Small intestine (tissue), 7 donors: Measurements from ENCODE around the gene MICU2. TPM values are rescaled to one million over a fixed set of nuclear protein-coding genes. Genes with fewer than 3 reads are reported as not detected.
"Not testable (repeated sequence)": the region's sequence is repeated elsewhere in the genome, so short reads cannot be mapped to it uniquely, and the experiment has no call there.

Source experiments
- DNase-seq, 2 donors: peaks; one replicate each; pipeline versions ENCODE4 v3.0.0 to v3.0.0-alpha.2; 2013
- FAIRE-seq: peaks from 2 replicates; lab custom pipeline; 2012; peaks lifted over from hg19 to GRCh38; lab: Jason Lieb, UNC
- H3K27ac ChIP-seq, 3 donors: one replicate each; pipeline ENCODE4 v1.5.1; 2013; ENCODE audit warnings: low read length in 2 of 3, mild to moderate bottlenecking in 2 of 3, control low read depth in 1 of 3, inconsistent platforms in 1 of 3, low read depth in 1 of 3, moderate library complexity in 1 of 3
- H3K27me3 ChIP-seq, 3 donors: one replicate each; pipeline ENCODE4 v1.6.1; 2013; ENCODE audit warnings: low read length in 3 of 3, inconsistent platforms in 1 of 3; ENCODE audit not compliant: control insufficient read depth in 3 of 3, insufficient read depth in 3 of 3
- H3K36me3 ChIP-seq, 3 donors: one replicate each; pipeline ENCODE4 v1.6.1; 2013; ENCODE audit warnings: low read length in 3 of 3, inconsistent platforms in 1 of 3, low read depth in 1 of 3, mild to moderate bottlenecking in 1 of 3, moderate library complexity in 1 of 3; ENCODE audit not compliant: control insufficient read depth in 3 of 3, insufficient read depth in 2 of 3
- H3K4me1 ChIP-seq, 3 donors: one replicate each; pipeline ENCODE4 v1.6.1; 2013; ENCODE audit warnings: low read length in 2 of 3, inconsistent platforms in 1 of 3, low read depth in 1 of 3, mild to moderate bottlenecking in 1 of 3, moderate library complexity in 1 of 3; ENCODE audit not compliant: control insufficient read depth in 3 of 3, insufficient read depth in 2 of 3
- H3K4me3 ChIP-seq, 3 donors: one replicate each; pipeline ENCODE4 v1.5.1; 2013; ENCODE audit warnings: low read length in 3 of 3, control low read depth in 1 of 3, inconsistent platforms in 1 of 3, low read depth in 1 of 3, mild to moderate bottlenecking in 1 of 3, moderate library complexity in 1 of 3
- H3K9me3 ChIP-seq, 2 donors: one replicate each; pipeline ENCODE4 v1.6.1; 2013; ENCODE audit warnings: low read depth in 1 of 2, low read length in 1 of 2; ENCODE audit not compliant: control insufficient read depth in 2 of 2, insufficient read depth in 1 of 2
- WGBS, 3 donors: extraction: QIAGEN DNeasy Blood & Tissue Kit; methylation state at CpG; one replicate each; pipeline ENCODE4 v1.1.7; 2013; 5-methylcytosine and 5-hydroxymethylcytosine counted together
- polyA plus RNA-seq, 4 donors: library from polyadenylated mRNA; stranded (reverse) in 3 of 4; unstranded in 1 of 4; fragments of 200-250 nt in 3 of 4; fragments of 120-200 nt in 1 of 4; gene quantifications; one replicate each; pipeline versions ENCODE4 v1.2.1 to v1.2.3, GENCODE V29; 2013
- donor health status: healthy with polysubstance abuse.
- donor health status: control.
- donor health status: control.
- donor health status: Bipolar disorder and iron deficiency.
- donor health status: healthy.

Gene MICU2
- polyA plus RNA-seq, 4 donors, result 33.8 to 53.6 (median 46.7) TPM

DNA sequence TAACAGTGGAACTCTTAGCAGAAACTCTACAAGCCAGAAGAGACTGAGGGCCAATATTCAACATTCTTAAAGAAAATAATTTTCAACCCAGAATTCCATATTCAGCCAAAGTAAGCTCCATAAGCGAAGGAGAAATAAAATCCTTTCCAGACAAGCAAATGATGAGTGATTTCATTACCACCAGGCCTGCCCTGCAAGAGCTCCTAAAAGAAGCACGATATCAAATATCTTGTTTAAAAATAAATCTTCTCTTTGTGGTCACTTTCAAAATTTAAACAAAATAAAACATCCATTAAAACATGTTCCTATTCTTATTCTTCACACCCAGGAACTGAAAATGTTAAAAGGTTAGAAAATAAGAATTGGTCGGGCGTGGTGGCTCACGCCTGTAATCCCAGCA lies 13.7 kb downstream of the MICU2 start:
- DNase-seq (no peak), FAIRE-seq (no peak)
- Histone ChIP-seq H3K27ac (no peak overlapping the region), H3K9me3 (peaks cover 0 to 2% of the 10 kb centered on the region in 2 donors), H3K4me1 (no peaks in the 10 kb centered on the region), H3K4me3 (no peak overlapping the region), H3K27me3 (no peaks in the 10 kb centered on the region), H3K36me3 (no peaks in the 10 kb centered on the region)
- WGBS, 3 donors, result 89 to 97% (median 95%) methylated on average over 5 of the region's 5 CpGs

DNA sequence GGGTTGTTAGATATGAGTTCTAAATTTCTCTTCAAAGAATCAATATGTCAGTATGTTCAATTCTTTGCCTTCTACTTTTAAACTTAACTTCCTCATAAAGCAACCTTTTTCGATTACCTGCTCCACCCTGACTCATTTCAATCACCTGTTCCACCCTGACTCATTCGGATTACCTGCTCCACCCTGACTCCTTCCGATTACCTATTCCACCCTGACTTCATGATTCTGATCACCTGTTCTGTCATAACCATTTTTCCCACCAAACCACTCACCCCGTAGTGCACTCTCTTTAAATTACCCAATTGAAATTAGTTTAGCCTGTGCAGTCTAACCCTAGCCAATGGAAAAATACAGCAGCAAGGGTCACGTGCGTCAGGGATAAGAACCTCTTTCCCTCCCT lies 14.5 kb downstream of the MICU2 start:
- FAIRE-seq, H3K36me3 ChIP-seq, DNase-seq, H3K4me3 ChIP-seq, H3K27ac ChIP-seq, H3K4me1 ChIP-seq, H3K9me3 ChIP-seq, H3K27me3 ChIP-seq: not testable (repeated sequence)
- 71 to 89% (median 82%) methylated on average over 6 of the region's 6 CpGs for WGBS, 3 donors

DNA sequence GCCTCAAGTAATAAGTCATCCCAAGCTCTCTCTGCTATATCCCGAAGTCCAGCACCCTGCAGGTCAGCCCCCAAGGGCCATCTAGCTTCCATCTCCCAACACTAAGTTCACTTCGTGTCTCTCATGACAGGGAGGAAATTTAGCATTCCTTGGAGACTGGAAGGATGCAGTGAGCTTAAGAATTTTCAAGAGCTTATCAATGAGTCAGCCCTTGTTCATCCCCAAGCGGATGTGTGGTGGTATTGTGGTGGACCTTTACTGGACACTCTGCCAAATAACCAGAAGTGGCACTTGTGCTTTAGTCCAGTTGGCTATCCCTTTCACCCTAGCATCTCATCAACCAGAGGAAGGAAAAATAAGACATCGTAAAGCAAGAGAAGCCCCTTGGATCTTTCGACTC lies 15.6 kb downstream of the MICU2 start:
- not testable (repeated sequence) for H3K36me3 ChIP-seq, H3K4me1 ChIP-seq, H3K27ac ChIP-seq, FAIRE-seq, H3K9me3 ChIP-seq, H3K27me3 ChIP-seq, H3K4me3 ChIP-seq, DNase-seq
- WGBS, 3 donors, result 69 to 87% (median 81%) methylated on average over 5 of the region's 5 CpGs

DNA sequence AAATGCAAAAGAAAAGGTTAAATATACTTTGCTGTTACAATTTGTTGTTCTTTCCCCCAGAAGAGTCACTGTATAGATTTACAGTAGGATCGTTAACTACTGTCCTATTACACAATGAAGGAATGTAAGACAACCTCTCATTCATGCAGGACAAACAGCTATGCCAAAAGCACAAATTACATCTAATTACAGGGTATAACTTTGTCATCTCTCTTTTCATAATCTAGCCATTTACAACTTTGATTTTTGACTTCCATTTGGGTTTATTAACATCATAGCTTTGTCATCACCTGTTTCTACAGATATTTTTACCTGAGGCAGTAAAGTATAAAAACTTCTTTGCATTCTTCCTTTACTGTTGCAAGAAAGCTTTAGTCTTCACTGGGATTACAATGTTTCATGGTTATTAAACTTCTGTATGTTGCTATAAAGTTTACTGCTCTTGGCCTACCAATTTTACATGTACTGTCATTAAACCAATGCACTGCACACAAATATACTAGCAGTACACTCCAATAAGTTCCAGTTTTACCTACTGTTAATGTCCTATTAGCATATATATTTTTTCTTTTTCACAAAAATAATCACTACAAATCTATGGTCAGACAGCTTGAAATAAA lies 18.9 kb downstream of the MICU2 start:
- Histone ChIP-seq H3K27me3 (no peaks in the 10 kb centered on the region), H3K27ac (no peak overlapping the region), H3K4me3 (no peak overlapping the region), H3K36me3 (peaks cover 0 to 2% (median 0%) of the 10 kb centered on the region in 3 donors), H3K9me3 (peaks cover 1 to 15% of the 10 kb centered on the region in 2 donors), H3K4me1 (no peaks in the 10 kb centered on the region)
- WGBS, 3 donors, result 80 to 89% (median 84%) methylated on average over 1 of the region's 1 CpG
- DNase-seq (no peak), FAIRE-seq (no peak)

DNA sequence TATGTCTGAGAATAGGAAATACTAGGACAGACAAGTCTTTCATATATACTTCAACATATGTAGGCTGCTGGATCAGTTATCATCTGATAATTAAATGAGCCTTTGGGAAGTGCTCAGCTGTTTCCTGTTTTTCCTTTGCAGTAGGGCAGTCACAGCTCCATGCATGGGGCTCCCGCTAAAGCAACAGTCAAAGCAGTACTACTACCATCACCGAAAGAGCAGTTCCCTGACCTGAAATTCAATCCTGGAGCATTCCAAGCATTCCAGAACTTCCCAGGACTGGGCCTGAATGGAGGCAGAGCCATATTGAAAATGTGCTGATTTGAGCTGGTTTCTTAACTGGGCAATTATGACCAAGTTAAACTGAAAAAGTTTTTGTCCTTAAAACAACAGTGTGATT lies 20.5 kb downstream of the MICU2 start:
- Histone ChIP-seq H3K4me3 (no peak overlapping the region), H3K9me3 (peaks cover 1 to 15% of the 10 kb centered on the region in 2 donors), H3K27ac (no peak overlapping the region), H3K4me1 (no peaks in the 10 kb centered on the region), H3K27me3 (no peaks in the 10 kb centered on the region), H3K36me3 (peaks cover 0 to 2% (median 0%) of the 10 kb centered on the region in 3 donors)
- 75 to 89% (median 85%) methylated on average over 2 of the region's 2 CpGs for WGBS, 3 donors
- no peak for DNase-seq
- FAIRE-seq, result no peak

DNA sequence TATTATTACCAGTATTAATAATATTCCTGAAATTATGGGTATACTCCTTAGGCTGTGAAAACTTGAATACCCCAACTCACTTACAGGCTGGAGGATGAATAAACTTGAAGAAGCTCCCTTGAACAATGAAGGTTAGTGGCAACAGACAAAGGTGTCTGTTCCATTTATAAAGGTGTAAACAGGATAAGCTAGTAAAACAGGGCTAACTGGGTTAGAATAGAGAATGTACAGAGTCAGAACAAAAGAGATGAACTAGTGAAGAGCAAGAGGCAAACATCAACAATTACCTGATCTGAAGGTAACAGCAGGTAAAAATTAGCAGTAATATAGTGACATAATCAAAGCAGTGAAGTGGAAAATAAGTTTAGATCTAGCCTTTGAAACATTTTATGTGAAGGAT lies 23.2 kb downstream of the MICU2 start:
- Histone ChIP-seq H3K4me3 (no peak overlapping the region), H3K27me3 (no peaks in the 10 kb centered on the region), H3K9me3 (peaks cover 1 to 15% of the 10 kb centered on the region in 2 donors), H3K4me1 (no peaks in the 10 kb centered on the region), H3K36me3 (peaks cover 0 to 2% (median 0%) of the 10 kb centered on the region in 3 donors), H3K27ac (no peak overlapping the region)
- DNase-seq, result no peak
- no peak for FAIRE-seq

DNA sequence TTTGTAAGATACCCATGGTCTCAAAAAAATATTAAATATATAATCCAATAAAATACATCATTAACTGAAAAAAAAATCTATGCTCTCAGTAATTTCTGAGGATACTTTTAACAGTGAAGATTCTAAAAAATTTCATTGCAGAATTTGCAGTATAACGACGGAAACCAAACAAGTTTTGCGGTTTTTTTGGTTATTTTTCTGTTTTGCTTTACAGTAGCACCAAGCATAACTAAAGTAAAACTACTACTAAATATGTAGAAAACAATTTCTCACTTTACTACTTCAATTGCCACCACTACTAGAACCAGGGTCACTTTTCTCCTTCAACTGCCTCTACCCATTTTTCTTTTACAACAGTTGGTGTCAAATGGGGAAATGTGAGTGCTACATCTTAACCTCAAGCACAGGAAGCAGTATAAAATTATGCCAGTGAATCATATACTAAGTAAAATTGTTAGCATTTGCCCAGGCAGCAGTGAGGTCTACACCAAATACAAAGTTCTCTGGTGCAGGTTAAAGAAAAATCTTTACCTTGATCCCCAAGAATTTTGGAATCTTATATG lies 24.1 kb downstream of the MICU2 start:
- DNase-seq (no peak), FAIRE-seq (no peak)
- H3K27ac ChIP-seq, result no peak overlapping the region
- no peaks in the 10 kb centered on the region for H3K4me1 ChIP-seq
- peaks cover 0 to 2% (median 0%) of the 10 kb centered on the region in 3 donors for H3K36me3 ChIP-seq
- H3K9me3 ChIP-seq, result peaks cover 1 to 15% of the 10 kb centered on the region in 2 donors
- H3K4me3 ChIP-seq, result no peak overlapping the region
- H3K27me3 ChIP-seq, result no peaks in the 10 kb centered on the region
- 75 to 93% (median 88%) methylated on average over 3 of the region's 3 CpGs for WGBS, 3 donors

DNA sequence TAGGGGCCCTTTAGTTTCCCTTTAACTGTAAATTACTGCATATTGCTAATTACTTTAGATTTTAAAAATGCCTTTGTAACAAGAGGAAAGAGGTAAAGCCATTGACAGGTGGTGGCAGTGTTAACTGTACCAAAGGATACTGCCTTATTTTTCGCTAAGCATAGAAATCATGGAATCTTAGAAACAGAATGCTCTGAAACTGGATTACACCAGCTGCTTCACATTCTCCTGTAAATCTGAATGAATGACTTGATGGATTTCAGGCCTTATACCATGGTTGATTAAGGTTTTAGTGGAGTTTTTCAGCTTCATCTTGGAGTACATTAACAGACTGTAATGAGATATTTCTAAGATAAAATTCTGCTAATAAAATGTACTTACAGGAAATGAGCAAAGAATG lies 25.2 kb downstream of the MICU2 start:
- 54 to 96% (median 91%) methylated on average over 1 of the region's 1 CpG for WGBS, 3 donors
- peaks cover 1 to 15% of the 10 kb centered on the region in 2 donors for H3K9me3 ChIP-seq
- H3K36me3 ChIP-seq, result peaks cover 0 to 2% (median 0%) of the 10 kb centered on the region in 3 donors
- DNase-seq, result no peak
- no peak overlapping the region for H3K4me3 ChIP-seq
- no peak for FAIRE-seq
- no peaks in the 10 kb centered on the region for H3K4me1 ChIP-seq
- H3K27me3 ChIP-seq, result no peaks in the 10 kb centered on the region
- H3K27ac ChIP-seq, result no peak overlapping the region

DNA sequence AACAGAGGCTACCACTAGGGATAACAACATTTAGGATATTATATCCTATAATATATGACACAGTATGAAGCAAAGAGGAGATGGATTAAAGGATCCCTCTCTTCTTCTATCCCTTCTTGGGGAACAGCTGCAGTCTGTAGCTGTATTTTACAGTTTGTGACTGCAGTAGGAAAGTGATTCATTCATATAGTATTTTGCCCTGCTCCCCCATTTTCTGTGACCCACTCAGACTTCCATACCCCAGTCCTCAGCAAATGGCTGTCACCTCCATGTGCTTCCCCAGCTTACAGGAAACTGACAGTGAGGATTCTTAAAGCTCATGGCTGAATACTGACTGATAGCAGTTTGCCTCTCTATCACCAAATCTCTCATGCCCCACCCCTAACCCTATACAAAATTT lies 27.5 kb downstream of the MICU2 start:
- H3K4me3 ChIP-seq, result no peak overlapping the region
- DNase-seq, result no peak
- H3K27me3 ChIP-seq, result no peaks in the 10 kb centered on the region
- no peaks in the 10 kb centered on the region for H3K36me3 ChIP-seq
- no peaks in the 10 kb centered on the region for H3K4me1 ChIP-seq
- no peaks in the 10 kb centered on the region for H3K9me3 ChIP-seq
- no peak overlapping the region for H3K27ac ChIP-seq
- no peak for FAIRE-seq
